GM21526 (cell line): ENCODE measurements around the gene MBIP.

Experiments
- ATAC-seq: cut with Tn5 transposase; IDR thresholded peaks from one replicate; pipeline ENCODE4 v1.9.1; 2021; ENCODE audit warnings: moderate library complexity; ENCODE audit not compliant: unreplicated experiment, low FRiP score

Gene MBIP

GRCh38 chr14:36271222-36271621 lies 49.2 kb downstream of the MBIP start:
- ATAC-seq = no peak

- no peak for ATAC-seq
Measured at GRCh38 chr14:36270191-36270590, 50.2 kb downstream of the MBIP start.

GRCh38 chr14:36268121-36268520 lies 52.3 kb downstream of the MBIP start:
- ATAC-seq = no peak

- ATAC-seq = no peak
Measured at GRCh38 chr14:36264595-36264994, 55.8 kb downstream of the MBIP start.

- no peak for ATAC-seq
Measured at GRCh38 chr14:36264107-36264506, 56.3 kb downstream of the MBIP start.

- ATAC-seq = no peak
Measured at GRCh38 chr14:36260970-36261640, 59.3 kb downstream of the MBIP start.

- ATAC-seq = no peak
Measured at GRCh38 chr14:36258241-36258640, 62.2 kb downstream of the MBIP start.

GRCh38 chr14:36256126-36256801 lies 64.2 kb downstream of the MBIP start:
- ATAC-seq = no peak

- ATAC-seq = no peak
Measured at GRCh38 chr14:36254020-36254624, 66.3 kb downstream of the MBIP start.
